Measurements from ENCODE around the gene ACAA1. TPM values are rescaled to one million over a fixed set of nuclear protein-coding genes. Genes with fewer than 3 reads are reported as not detected.

The ACAA1 gene
- total RNA-seq, 1 experiment from 2014 or later = 44.3 TPM

- Histone ChIP-seq H3K27me3 (ENCODE audit: insufficient read depth, low read length) (no peaks in the 10 kb centered on the region; the same call in 1 of the 2 replicates), H4K91ac (ENCODE audit: insufficient read length, low read depth, low read length) (no peak overlapping the region), H2BK15ac (ENCODE audit: low read depth, low read length) (no peak overlapping the region), H3K27ac (ENCODE audit: insufficient read length, low read depth, low read length) (no peak overlapping the region), H2BK20ac (ENCODE audit: low read depth, low read length, poor library complexity, severe bottlenecking) (no peak overlapping the region), H2BK5ac (ENCODE audit: insufficient read length, low read length) (no peak overlapping the region), H3K14ac (ENCODE audit: insufficient read depth, low read length) (no peak overlapping the region), H4K5ac (ENCODE audit: insufficient read length, low read depth, low read length) (no peak overlapping the region), H2AFZ (ENCODE audit: low read length) (no peak overlapping the region), H3K23ac (ENCODE audit: insufficient read length, low read depth, low read length) (no peak overlapping the region), H4K8ac (replicated peaks; ENCODE audit: insufficient read length, low read depth, low read length) (no peak overlapping the region), H3K9me3 (ENCODE audit: control insufficient read depth, low read depth, low read length) (no peaks in the 10 kb centered on the region), H3K56ac (ENCODE audit: insufficient read length, low read depth, low read length) (no peak overlapping the region), H3K4me2 (ENCODE audit: insufficient read depth, insufficient read length, low read length) (no peak overlapping the region), H2BK12ac (ENCODE audit: insufficient read length, low read depth, low read length) (no peak overlapping the region), H3K23me2 (ENCODE audit: insufficient read length, low read depth, low read length, poor library complexity, severe bottlenecking) (no peaks in the 10 kb centered on the region), H3K18ac (ENCODE audit: insufficient read length, low read depth, low read length) (no peak overlapping the region), H2BK120ac (ENCODE audit: low read depth, low read length, poor library complexity, severe bottlenecking) (no peak overlapping the region), H4K20me1 (ENCODE audit: control insufficient read depth, insufficient read depth, insufficient read length) (no peaks in the 10 kb centered on the region), H3K79me2 (ENCODE audit: insufficient read depth, low read length) (no peaks in the 10 kb centered on the region), H3K4ac (ENCODE audit: low read depth, low read length) (no peak overlapping the region), H3K9ac (ENCODE audit: extremely low read depth, insufficient read length, low read length) (no peak overlapping the region), H3K79me1 (ENCODE audit: insufficient read depth, low read depth, low read length, poor library complexity, severe bottlenecking) (no peaks in the 10 kb centered on the region), H3K4me1 (ENCODE audit: insufficient read depth, low read length) (peaks cover 3% of the 10 kb centered on the region; the same call in 1 of the 2 replicates), H2AK5ac (ENCODE audit: insufficient read length, low read length) (no peak overlapping the region), H3T11ph (ENCODE audit: low read length) (no peak overlapping the region)
- H3K27me3 Mint-ChIP-seq (ENCODE audit: low read depth) = peaks cover 17% of the 10 kb centered on the region
- H3K4me1 Mint-ChIP-seq = peaks cover 30 to 33% of the 10 kb centered on the region in 2 experiments
- no peak for TF ChIP-seq CTCF (conservative IDR thresholded peaks at IDR 0.05)
- H3K4me3 Mint-ChIP-seq = peak overlapping the region in 1 of 2 experiments; percentile 3; a peak in 2 of 5 replicates
- no peaks in the 10 kb centered on the region for H3K36me3 Mint-ChIP-seq (ENCODE audit: insufficient read depth in 1 of 3, low read depth in 3 of 3)
- WGBS (ENCODE audit: extremely low coverage, insufficient read length, low lambda C conversion rate) = no CpG with 5 or more reads among the region's 5 CpGs
- H3K27ac Mint-ChIP-seq = no peak overlapping the region
- H3K9me3 Mint-ChIP-seq = no peaks in the 10 kb centered on the region; a peak in 1 of 5 replicates
- peak; percentile 63 for DNase-seq
Measured at GRCh38 chr3:38099518-38099917, 37.4 kb downstream of the ACAA1 start.
